Neuron (in vitro differentiated cells): ENCODE measurements around the gene RENBP.
A peak's percentile ranks its signal among the peaks of the same experiment; 100 is the strongest.

Source experiments
- H2AFZ ChIP-seq: one replicate; pipeline ENCODE4 v1.6.1; 2013; ENCODE audit warnings: low read depth, mild to moderate bottlenecking, inconsistent platforms, low read length, moderate library complexity
- H3K27me3 ChIP-seq: one replicate; pipeline ENCODE4 v1.6.1; 2013; ENCODE audit warnings: low read length; ENCODE audit not compliant: insufficient read depth
- H3K36me3 ChIP-seq: one replicate; pipeline ENCODE4 v1.6.1; 2013; ENCODE audit warnings: low read length; ENCODE audit not compliant: insufficient read depth
- H3K4me1 ChIP-seq: one replicate; pipeline ENCODE4 v1.6.1; 2013; ENCODE audit warnings: low read length; ENCODE audit not compliant: insufficient read depth
- H3K4me3 ChIP-seq: 2 replicates; pipeline ENCODE4 v1.5.1; 2013; ENCODE audit warnings: mild to moderate bottlenecking, low read length, moderate library complexity
- H3K9me3 ChIP-seq: one replicate; pipeline ENCODE4 v1.6.1; 2013; ENCODE audit warnings: low read length

The RENBP gene

GRCh38 chrX:153974726-153975286, 30.4 kb upstream of the RENBP start:
- H3K9me3 ChIP-seq, result no peaks in the 10 kb centered on the region
- H2AFZ ChIP-seq, result no peak overlapping the region
- H3K4me1 ChIP-seq, result peaks cover 19% of the 10 kb centered on the region
- no peaks in the 10 kb centered on the region for H3K27me3 ChIP-seq
- no peaks in the 10 kb centered on the region for H3K36me3 ChIP-seq
- H3K4me3 ChIP-seq, result no peak overlapping the region

GRCh38 chrX:153974003-153974725, 29.7 kb upstream of the RENBP start:
- H3K9me3 ChIP-seq, result no peaks in the 10 kb centered on the region
- no peaks in the 10 kb centered on the region for H3K27me3 ChIP-seq
- no peak overlapping the region for H2AFZ ChIP-seq
- H3K4me1 ChIP-seq, result peaks cover 25% of the 10 kb centered on the region
- no peak overlapping the region for H3K4me3 ChIP-seq
- H3K36me3 ChIP-seq, result no peaks in the 10 kb centered on the region

- Histone ChIP-seq H3K27me3 (no peaks in the 10 kb centered on the region), H3K4me3 (peak overlapping the region; percentile 96), H3K9me3 (no peaks in the 10 kb centered on the region), H2AFZ (peak overlapping the region; percentile 46), H3K4me1 (peaks cover 33% of the 10 kb centered on the region), H3K36me3 (no peaks in the 10 kb centered on the region)
Observed at GRCh38 chrX:153973127-153974002, 28.9 kb upstream of the RENBP start.

GRCh38 chrX:153972368-153973126, 28.1 kb upstream of the RENBP start, which contains the start of gene TMEM187:
TMEM187 (plus strand) TSS chrX:153972754; CDS start chrX:153982063, 9,309 bp downstream.
- H2AFZ ChIP-seq, result peak within 1 kb of the TSS; percentile 85
- no peaks in the 10 kb centered on the region for H3K9me3 ChIP-seq
- no peaks in the 10 kb centered on the region for H3K27me3 ChIP-seq
- H3K36me3 ChIP-seq, result no peaks in the 10 kb centered on the region
- peak within 1 kb of the TSS; percentile 96 for H3K4me3 ChIP-seq
- peaks cover 41% of the 10 kb centered on the region for H3K4me1 ChIP-seq

- Histone ChIP-seq H3K36me3 (no peaks in the 10 kb centered on the region), H2AFZ (peak within 1 kb of the TSS; percentile 85), H3K4me3 (peak within 1 kb of the TSS; percentile 96), H3K4me1 (peaks cover 48% of the 10 kb centered on the region), H3K9me3 (no peaks in the 10 kb centered on the region), H3K27me3 (no peaks in the 10 kb centered on the region)
Observed at GRCh38 chrX:153971450-153972367, 27.3 kb upstream of the RENBP start, which contains the start of gene HCFC1. HCFC1 (minus strand) TSS chrX:153971818; CDS start chrX:153970840, 978 bp downstream.

GRCh38 chrX:153971124-153971449, 26.6 kb upstream of the RENBP start:
- Histone ChIP-seq H3K36me3 (no peaks in the 10 kb centered on the region), H3K9me3 (no peaks in the 10 kb centered on the region), H2AFZ (peak overlapping the region; percentile 85), H3K4me1 (peaks cover 48% of the 10 kb centered on the region), H3K4me3 (peak overlapping the region; percentile 96), H3K27me3 (no peaks in the 10 kb centered on the region)

GRCh38 chrX:153970357-153971123, 26.1 kb upstream of the RENBP start:
- Histone ChIP-seq H2AFZ (peak overlapping the region; percentile 85), H3K9me3 (no peaks in the 10 kb centered on the region), H3K4me1 (peaks cover 48% of the 10 kb centered on the region), H3K36me3 (no peaks in the 10 kb centered on the region), H3K4me3 (peak overlapping the region; percentile 96), H3K27me3 (no peaks in the 10 kb centered on the region)

- Histone ChIP-seq H3K27me3 (no peaks in the 10 kb centered on the region), H3K4me1 (peaks cover 48% of the 10 kb centered on the region), H2AFZ (no peak overlapping the region), H3K4me3 (peak overlapping the region; percentile 96), H3K9me3 (no peaks in the 10 kb centered on the region), H3K36me3 (no peaks in the 10 kb centered on the region)
Observed at GRCh38 chrX:153969904-153970356, 25.5 kb upstream of the RENBP start.

- Histone ChIP-seq H2AFZ (no peak overlapping the region), H3K4me1 (peaks cover 43% of the 10 kb centered on the region), H3K27me3 (no peaks in the 10 kb centered on the region), H3K9me3 (no peaks in the 10 kb centered on the region), H3K4me3 (peak overlapping the region; percentile 96), H3K36me3 (peaks cover 3% of the 10 kb centered on the region)
Observed at GRCh38 chrX:153969125-153969903, 24.9 kb upstream of the RENBP start.

- peaks cover 38% of the 10 kb centered on the region for H3K4me1 ChIP-seq
- no peaks in the 10 kb centered on the region for H3K9me3 ChIP-seq
- H2AFZ ChIP-seq, result no peak overlapping the region
- H3K27me3 ChIP-seq, result no peaks in the 10 kb centered on the region
- H3K36me3 ChIP-seq, result peaks cover 5% of the 10 kb centered on the region
- peak overlapping the region; percentile 96 for H3K4me3 ChIP-seq
Observed at GRCh38 chrX:153968754-153969124, 24.3 kb upstream of the RENBP start.

GRCh38 chrX:153968255-153968654, 23.8 kb upstream of the RENBP start:
- H2AFZ ChIP-seq, result no peak overlapping the region
- H3K4me3 ChIP-seq, result no peak overlapping the region
- no peaks in the 10 kb centered on the region for H3K9me3 ChIP-seq
- H3K27me3 ChIP-seq, result no peaks in the 10 kb centered on the region
- H3K36me3 ChIP-seq, result peaks cover 9% of the 10 kb centered on the region
- H3K4me1 ChIP-seq, result peaks cover 33% of the 10 kb centered on the region
